NCI-H774 (cell line): ENCODE data around the gene IQGAP2.
"Not testable (repeated sequence)": the region's sequence is repeated elsewhere in the genome, so short reads cannot be mapped to it uniquely, and the experiment has no call there.

Source experiments
- DNase-seq: peaks from one replicate; lab custom pipeline; 2025; lab: John Stamatoyannopoulos, UW

Gene IQGAP2

GRCh38 chr5:76500633-76501393 lies 97.7 kb downstream of the IQGAP2 start:
- no peak for DNase-seq

DNA sequence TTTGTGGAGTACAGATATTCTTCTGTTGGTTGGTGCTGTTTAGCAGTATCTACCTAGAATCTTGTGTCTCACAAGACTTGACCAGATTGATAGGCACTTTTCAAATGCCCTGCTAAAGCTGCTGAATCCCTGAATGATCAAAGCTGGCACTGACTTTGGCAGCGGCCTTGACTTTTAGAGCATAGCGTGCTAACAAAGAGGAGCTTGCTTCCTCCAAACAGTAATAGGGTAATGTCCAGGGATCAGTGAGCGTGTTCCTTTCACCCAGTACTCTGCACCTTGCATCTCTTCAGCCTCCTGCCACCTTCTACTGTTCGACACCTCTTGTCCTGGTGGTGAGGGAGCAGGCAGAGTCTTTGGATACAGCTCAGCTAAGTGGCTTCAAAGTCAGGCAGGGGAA lies 100.8 kb downstream of the IQGAP2 start:
- no peak for DNase-seq

GRCh38 chr5:76504901-76505564 lies 101.9 kb downstream of the IQGAP2 start:
- no peak for DNase-seq

DNA sequence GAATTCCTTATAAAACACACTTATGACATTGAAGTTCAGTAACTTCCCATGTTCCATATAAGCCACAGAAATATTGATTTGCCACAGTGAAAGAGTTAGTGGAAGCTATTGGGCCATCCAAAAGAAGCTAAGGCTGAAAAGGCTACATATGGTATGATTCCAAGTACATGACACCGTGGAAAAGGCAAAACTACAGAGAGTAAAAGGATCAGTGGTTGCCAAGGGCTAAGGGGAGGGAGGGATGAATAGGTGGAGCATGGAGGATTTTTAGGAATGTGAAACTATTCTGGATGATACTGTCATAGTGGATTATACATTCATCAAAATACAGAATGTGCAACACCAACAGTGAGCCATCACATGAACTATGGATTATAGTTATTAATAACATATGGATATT lies 110.4 kb downstream of the IQGAP2 start:
- DNase-seq: no peak

DNA sequence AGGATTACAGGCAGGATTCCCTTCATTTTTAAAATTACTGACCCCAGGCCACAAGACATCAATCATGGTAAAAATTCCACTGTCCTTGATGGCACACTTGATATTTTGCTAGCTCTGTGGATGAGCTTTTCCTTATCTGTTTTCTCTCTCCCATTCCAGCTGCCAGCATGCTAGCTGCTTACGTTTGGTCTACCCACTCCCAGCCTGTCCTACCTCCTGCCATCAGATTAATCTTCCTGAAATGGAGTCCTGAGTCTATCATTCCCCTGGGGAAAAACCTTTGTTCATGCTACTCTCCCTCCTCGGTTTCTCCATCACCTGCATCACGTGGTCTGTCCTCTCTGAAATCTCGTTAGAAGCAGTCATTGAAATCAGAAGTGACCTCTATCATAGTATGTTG lies 111.2 kb downstream of the IQGAP2 start:
- no peak for DNase-seq

GRCh38 chr5:76514713-76515112 lies 111.6 kb downstream of the IQGAP2 start:
- no peak for DNase-seq

- no peak for DNase-seq
Observed at GRCh38 chr5:76517334-76517733, 114.2 kb downstream of the IQGAP2 start.

DNA sequence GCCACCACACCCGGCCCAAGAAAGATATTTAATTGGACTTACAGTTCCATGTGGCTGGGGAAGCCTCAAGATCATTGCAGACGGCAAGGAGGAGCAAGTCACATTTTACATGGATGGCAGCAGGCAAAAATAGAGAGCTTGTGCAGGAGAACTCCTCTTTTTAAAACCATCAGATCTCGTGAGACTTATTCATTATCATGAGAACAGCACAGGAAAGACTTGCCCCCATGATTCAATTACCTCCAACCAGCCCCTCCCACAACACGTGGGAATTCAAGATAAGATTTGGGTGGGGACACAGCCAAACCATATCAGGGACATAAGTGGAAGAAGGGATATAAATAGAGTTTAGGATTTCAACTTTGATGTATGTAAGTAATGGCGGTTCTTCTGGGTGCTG lies 115.2 kb downstream of the IQGAP2 start:
- not testable (repeated sequence) for DNase-seq

- DNase-seq: no peak
Observed at GRCh38 chr5:76521240-76521758, 118.2 kb downstream of the IQGAP2 start.

DNA sequence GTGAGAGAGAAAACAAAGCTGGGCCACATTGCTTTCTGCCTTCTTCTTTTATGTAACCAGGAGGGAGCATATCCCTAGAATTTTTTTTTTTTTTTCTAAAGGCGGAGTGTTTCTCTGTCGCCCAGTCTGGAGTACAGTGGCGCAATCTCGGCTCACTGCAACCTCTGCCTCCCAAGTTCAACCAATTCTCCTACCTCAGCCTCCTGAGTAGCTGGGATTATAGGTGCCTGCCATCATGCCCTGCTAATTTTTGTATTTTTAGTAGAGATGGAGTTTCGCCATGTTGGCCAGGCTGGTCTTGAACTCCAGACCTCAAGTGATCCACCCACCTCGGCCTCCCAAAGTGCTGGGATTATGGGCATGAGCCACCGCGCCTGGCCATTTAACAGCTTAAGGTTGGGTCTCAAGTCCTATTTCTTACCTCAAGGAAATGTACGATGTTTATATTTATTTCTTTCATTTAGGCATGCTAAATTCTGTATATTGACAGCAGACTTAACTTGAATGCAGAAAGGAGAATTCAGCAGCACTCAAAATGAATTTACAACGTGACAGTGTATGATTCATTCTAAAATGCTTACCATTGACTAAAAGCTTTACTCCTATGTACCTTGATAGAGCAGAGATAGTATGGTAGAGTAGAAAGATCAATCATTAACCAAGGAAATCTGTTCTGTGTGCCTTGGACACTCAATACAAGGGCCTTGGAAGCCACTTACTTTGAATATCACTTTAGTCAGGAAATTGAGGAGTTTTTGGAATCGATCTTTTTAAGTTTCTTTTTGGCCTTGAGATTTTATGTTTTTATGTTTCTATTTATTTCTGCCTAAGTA lies 119.2 kb downstream of the IQGAP2 start:
- no peak for DNase-seq

GRCh38 chr5:76524101-76524835 lies 121.2 kb downstream of the IQGAP2 start:
- no peak for DNase-seq

DNA sequence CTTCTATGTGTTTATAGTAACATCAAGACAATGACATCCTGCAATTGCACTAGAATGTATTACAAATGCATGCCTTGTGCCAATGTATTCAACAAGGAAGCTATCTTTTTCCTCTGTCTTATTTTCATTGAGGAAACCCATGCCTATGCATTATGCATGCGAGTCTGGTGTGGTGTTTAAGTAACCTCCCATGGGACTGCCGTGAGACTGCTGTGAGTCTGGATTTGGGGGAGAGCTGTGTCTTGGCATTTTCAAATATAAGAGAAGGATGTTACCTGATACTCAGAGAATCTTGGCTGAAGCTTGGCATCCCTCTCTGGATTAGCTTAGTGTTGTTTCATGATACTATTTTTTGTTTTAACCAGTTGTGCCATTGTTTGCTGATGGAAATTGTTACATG lies 121.8 kb downstream of the IQGAP2 start:
- no peak for DNase-seq

- no peak for DNase-seq
Observed at GRCh38 chr5:76525956-76526355, 122.9 kb downstream of the IQGAP2 start.

GRCh38 chr5:76526950-76527583 lies 124.0 kb downstream of the IQGAP2 start:
- DNase-seq: no peak

GRCh38 chr5:76527685-76528161 lies 124.6 kb downstream of the IQGAP2 start:
- DNase-seq: no peak

- DNase-seq: no peak
Observed at GRCh38 chr5:76528547-76529331, 125.7 kb downstream of the IQGAP2 start.

GRCh38 chr5:76529464-76530344 lies 126.6 kb downstream of the IQGAP2 start:
- no peak for DNase-seq

DNA sequence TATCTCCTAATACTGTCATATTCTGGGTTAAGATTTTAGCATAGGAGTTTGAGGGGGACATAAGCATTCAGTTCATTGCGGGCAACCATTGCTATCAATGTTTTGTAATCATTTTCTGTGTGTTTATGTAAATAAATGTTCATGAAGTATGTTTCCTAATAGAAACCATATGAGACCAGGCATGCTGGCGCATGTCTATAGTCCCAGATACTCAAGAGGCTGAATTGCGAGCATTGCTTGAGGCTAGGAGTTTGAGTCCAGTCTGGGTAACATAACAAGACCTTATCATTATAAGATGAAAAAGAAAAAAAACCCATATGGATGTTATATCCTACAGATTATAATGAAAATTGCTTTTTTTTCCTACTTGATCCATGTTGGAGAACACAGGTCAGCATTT lies 129.0 kb downstream of the IQGAP2 start:
- no peak for DNase-seq

DNA sequence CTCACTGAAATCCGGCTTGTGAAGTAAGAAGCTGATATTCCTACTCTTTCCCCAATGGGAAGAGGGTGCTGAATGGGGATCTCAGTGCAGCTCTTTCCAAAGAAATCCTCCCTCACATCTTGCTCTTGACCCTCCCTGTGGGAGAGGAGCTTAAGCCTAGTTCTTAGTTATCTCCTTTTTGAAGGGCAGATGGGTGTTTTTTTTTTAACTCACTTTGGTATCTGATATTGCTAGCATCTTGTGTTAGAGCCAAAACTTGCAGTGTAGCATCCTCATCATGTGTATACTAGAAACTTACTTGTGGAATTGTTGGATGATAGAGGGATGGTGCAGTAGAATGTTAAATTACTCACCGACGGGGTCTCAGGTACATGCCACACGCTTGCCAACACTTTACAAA lies 129.9 kb downstream of the IQGAP2 start:
- DNase-seq: no peak
